ENCODE data around the gene CIRBP. TPM values are rescaled to one million over a fixed set of nuclear protein-coding genes. Genes with fewer than 3 reads are reported as not detected.

CIRBP gene
- total and polyA plus RNA-seq, 9 of the 15 experiments (the other 6 are each of a cell fraction or from before 2014, with no cell fraction given): 20.5 to 327 (median 176) TPM

DNA sequence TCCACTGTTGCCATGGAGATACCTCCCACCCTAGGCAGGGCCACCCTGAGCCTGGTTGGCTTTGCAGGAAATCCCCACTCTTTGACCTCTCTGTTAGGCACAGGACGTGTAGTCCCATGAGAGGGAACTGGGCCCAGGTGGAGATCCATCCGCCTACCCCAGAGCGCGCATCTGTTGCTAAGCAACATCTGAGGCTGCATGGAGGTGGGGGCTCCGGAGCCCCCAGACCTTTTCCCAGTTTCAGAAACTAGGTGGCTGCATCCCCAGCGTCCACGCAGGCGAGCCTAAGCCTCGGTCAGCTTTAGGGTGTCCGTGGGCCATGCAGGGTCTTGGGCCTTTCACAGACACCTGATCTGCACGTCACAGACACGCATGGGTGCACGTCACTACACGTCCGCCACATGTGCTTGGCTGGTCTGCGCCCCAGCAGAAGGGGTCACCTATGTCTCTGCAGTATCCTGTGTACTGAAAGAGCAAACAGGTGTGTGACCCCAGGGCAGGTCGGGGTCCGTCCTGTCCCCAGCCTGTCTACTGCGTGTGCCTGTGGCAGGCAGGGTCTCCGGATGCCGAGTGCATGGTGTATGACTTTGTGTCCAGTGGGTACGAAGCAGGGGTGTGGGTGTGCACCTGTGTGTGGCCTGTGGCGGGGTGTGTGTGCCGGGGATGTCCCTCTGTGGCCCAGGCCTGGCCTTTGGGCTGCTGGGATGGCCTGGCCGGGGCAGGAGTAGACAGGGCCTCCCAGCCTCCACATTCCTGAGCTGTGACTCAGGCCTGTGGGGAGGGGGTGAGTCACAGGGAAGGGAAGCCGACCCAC lies 4.1 kb upstream of the CIRBP start (continued):
- TF ChIP-seq CSDE1 (IDR thresholded peaks at IDR 0.05): no peak
- TF ChIP-seq MAFF (IDR thresholded peaks at IDR 0.05; ENCODE audit: low read length): no peak
- no peak for TF ChIP-seq ARID3B (CRISPR knock-in tag; IDR thresholded peaks at IDR 0.05; ENCODE audit: borderline replicate concordance)
- TF ChIP-seq CHD1 (IDR thresholded peaks at IDR 0.05; ENCODE audit: low read length): no peak
- no peak for TF ChIP-seq POLR2AphosphoS2 (IDR thresholded peaks at IDR 0.05; ENCODE audit: low read length)
- TF ChIP-seq ATF1 (CRISPR knock-in tag; IDR thresholded peaks at IDR 0.05): no peak
- TF ChIP-seq ATF1 (tag; IDR thresholded peaks at IDR 0.05): no peak
- TF ChIP-seq ZNF778 (CRISPR knock-in tag; IDR thresholded peaks at IDR 0.05): no peak
- no peak for TF ChIP-seq ARNT (IDR thresholded peaks at IDR 0.05)
- no peak for TF ChIP-seq MEF2D (tag; conservative IDR thresholded peaks at IDR 0.05; ENCODE audit: low read depth)
- TF ChIP-seq ZBTB33 (CRISPR knock-in tag; IDR thresholded peaks at IDR 0.05): peak; percentile 87
- no peak for TF ChIP-seq RBBP5 (IDR thresholded peaks at IDR 0.05; ENCODE audit: borderline replicate concordance, insufficient read depth, low read length, poor library complexity, severe bottlenecking)
- TF ChIP-seq HNRNPLL (IDR thresholded peaks at IDR 0.05; ENCODE audit: low read depth, low read length, poor library complexity, severe bottlenecking): no peak
- TF ChIP-seq SMARCA4 (IDR thresholded peaks at IDR 0.05): peak; percentile 79
- no peak for TF ChIP-seq XRCC5 (IDR thresholded peaks at IDR 0.05; ENCODE audit: low read depth, low read length)
- TF ChIP-seq ZNF280B (CRISPR knock-in tag; IDR thresholded peaks at IDR 0.05): no peak
- TF ChIP-seq ZNF384 (IDR thresholded peaks at IDR 0.05; ENCODE audit: low read depth, low read length): no peak
- TF ChIP-seq MTA1 (IDR thresholded peaks at IDR 0.05; ENCODE audit: borderline replicate concordance): 0 out of 2 replicates have a peak, but pooled peaks have one; percentile 37
- no peak for TF ChIP-seq MTA2 (IDR thresholded peaks at IDR 0.05; ENCODE audit: low read depth)
- no peak for TF ChIP-seq ELK1 (CRISPR knock-in tag; IDR thresholded peaks at IDR 0.05)
- TF ChIP-seq DEAF1 (CRISPR knock-in tag; IDR thresholded peaks at IDR 0.05): no peak
- TF ChIP-seq HDAC3 (IDR thresholded peaks at IDR 0.05; ENCODE audit: borderline replicate concordance, partially characterized antibody): no peak

Data from K562 (cell line).